ENCODE results near the gene RBFOX1.

Gene RBFOX1

DNA sequence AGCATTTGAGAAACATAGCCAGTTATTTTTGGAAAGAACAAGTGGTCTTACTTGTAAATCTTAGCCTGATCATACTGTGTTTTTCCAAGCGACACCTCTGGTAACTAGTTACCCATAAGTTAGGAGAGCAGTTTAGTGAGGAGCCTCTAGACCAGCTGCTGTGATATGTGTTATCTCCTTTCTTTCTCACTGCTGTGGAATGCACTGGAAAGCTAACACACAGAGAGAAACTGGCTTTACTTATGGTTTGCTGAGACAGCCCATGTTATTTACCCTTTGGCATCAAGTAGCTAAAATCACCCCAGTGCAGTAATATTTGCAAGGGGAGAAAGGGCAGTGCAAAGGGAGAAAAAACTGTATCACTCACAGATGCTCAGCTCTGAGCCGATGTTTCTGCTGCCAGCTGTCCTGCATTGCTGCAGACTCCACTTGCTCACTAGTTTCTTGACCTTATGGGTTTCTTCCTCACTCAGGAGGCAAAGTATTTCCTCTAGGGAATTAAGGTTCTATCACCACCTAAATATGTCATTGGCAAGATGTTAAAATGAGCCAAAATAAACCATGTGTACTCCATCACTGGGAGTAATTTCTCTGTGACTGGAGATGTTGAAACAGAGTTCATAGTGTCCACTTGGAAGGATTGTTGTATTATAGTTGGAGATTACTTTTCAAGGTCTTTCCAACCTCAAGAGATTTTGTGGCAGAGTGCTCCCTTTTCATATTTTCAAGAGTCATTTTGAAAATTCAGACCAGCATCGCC is 2.3 kb downstream of the RBFOX1 start:
- no peak for DNase-seq (ENCODE audit: extremely low read depth in 1 of 2, low read depth in 1 of 2)

DNA sequence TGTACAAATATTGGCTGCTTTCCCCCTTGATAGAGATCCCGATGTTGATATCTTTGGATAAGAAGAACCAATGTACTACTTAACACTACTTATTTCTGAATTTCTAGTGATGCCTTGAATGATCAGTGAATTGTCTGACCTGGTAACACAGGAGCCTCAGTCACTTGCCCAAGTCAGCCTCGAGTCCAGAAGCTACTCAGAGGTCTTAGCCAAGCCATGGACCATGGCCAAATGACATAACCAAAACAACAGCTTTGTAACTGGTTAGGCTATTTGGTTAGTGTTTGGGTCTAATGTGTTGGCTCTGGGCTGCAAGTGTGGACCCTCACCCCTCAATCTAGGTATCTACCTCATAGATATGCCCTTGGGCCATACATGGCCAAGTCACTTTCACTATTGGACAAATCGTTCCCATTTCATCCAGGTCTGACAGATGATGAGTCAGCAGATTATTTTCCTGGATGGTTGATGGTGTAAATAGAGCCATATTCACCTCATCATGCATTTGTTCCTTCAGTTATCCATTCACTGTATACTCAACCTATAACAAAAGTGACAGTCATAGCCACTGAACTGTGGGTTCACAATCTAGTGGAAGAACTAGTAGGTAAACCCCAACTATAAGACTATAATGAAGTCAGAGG is 3.5 kb downstream of the RBFOX1 start:
- DNase-seq (ENCODE audit: extremely low read depth in 1 of 2, low read depth in 1 of 2) = no peak

DNA sequence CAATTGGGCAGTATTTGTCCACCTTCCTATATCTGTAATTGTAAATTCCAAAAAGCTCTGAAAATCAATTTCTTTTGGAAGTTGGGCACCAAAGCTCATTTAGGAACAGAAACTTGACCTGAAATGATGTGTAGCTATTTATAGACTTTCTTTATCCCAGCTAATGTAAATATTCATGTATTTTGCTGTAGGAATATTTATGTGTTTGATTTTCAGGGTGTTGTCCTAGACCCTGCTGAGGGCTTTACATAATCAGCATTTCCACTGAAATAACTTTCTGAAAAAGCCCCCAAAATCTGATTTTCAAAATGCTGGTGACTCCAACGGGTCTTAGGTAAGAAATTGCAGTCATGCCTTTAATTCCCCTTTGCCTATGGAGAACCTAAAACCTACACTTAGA is 4.1 kb downstream of the RBFOX1 start:
- DNase-seq (ENCODE audit: extremely low read depth in 1 of 2, low read depth in 1 of 2) = no peak

DNA sequence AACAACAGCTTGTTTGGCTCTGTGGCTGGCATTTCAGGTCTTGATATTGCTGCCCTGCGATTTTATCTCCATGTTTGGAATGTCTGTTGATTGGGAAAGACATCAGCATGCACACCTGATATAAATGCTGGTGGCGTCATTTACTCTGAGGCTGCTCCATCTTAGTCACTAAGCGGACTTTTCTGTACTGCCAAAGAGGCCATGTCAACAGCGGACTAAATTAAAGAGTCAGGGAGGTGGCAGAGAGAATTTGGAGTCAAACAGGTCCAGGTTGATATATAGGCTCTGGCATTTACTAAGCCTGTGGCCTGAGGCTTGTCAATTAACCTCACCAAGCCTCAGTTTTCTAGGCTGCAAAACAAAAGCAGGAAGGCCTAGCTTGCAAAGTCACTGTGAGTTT is 6.2 kb downstream of the RBFOX1 start:
- no peak for DNase-seq (ENCODE audit: extremely low read depth in 1 of 2, low read depth in 1 of 2)

DNA sequence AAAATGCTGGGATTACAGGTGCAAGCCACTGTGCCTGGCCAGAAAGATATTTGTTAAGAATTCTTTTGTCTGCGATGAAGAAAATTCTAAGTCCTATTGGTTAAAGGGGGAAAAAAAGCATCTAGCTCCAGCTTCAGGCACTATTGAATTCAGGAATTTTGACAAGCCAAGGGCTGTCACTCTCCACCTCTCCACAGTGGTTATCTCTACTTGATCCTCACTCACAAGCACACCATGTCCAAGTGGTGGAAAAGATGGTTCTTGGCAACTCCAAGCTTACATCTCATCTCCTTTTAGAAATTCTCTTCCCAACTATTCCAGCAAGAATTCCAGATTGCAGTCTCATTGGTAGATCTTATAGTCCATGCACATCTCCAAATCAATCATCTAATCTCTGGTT is 7.1 kb downstream of the RBFOX1 start:
- no peak for DNase-seq (ENCODE audit: extremely low read depth in 1 of 2, low read depth in 1 of 2)

DNA sequence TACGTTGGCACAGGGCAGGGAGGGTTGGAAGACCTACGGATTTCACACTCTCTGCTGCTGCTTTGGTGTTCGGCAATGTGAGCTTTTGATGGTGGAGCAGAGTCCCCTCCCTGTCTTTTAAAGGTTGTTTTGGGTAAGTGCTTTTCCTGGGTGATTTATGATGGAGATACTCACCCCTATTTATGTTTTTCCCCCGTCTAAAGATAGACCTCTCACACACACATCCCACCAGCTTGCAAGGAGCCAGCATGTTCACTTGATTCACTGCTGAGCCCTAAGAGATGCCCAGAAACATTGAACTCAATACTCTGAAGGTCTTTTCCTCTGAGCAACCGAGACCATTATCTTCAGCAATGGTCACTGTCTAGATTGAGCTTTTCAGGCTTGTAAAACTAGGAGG is 8.3 kb downstream of the RBFOX1 start:
- DNase-seq (ENCODE audit: extremely low read depth in 1 of 2, low read depth in 1 of 2) = no peak

DNA sequence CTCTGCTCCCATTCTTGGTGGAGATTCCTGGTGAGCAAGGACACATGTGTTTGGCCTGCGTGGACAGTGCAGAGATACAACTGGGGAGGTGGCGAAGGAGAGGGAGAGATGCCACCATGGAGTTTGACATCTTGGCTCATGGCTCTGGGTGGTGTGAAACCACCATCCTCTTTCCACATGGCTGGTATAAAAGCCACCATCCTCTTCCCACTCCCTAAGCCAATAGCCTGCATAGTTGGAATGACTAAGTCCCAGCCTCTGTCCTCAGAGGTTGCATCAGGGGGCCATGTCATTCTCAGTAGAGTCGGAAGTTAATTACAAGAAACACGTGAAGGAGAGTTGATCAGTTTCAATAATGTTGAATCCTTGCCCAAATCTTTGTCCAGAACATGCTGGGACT is 10.0 kb downstream of the RBFOX1 start:
- DNase-seq (ENCODE audit: extremely low read depth in 1 of 2, low read depth in 1 of 2) = no peak

DNA sequence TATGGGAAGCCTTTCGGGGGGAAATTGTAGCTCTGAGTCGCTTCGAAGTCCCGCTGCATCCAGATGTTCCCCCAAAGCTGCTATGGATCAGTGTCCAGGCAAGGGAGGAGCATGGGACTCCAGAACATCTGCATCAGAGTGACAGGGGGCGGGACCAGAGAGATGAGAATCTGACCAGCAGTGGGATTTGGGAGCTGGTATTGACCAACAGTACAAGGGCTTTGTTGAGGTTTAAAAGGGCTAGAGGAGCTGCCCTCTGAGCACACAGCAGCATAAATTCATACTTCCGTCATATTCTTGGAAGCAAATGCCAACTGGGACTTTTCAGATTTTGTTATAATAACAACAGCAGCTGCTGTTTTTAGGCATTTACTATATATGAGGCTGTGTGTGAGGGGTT is 10.6 kb downstream of the RBFOX1 start:
- DNase-seq (ENCODE audit: extremely low read depth in 1 of 2, low read depth in 1 of 2) = no peak

DNA sequence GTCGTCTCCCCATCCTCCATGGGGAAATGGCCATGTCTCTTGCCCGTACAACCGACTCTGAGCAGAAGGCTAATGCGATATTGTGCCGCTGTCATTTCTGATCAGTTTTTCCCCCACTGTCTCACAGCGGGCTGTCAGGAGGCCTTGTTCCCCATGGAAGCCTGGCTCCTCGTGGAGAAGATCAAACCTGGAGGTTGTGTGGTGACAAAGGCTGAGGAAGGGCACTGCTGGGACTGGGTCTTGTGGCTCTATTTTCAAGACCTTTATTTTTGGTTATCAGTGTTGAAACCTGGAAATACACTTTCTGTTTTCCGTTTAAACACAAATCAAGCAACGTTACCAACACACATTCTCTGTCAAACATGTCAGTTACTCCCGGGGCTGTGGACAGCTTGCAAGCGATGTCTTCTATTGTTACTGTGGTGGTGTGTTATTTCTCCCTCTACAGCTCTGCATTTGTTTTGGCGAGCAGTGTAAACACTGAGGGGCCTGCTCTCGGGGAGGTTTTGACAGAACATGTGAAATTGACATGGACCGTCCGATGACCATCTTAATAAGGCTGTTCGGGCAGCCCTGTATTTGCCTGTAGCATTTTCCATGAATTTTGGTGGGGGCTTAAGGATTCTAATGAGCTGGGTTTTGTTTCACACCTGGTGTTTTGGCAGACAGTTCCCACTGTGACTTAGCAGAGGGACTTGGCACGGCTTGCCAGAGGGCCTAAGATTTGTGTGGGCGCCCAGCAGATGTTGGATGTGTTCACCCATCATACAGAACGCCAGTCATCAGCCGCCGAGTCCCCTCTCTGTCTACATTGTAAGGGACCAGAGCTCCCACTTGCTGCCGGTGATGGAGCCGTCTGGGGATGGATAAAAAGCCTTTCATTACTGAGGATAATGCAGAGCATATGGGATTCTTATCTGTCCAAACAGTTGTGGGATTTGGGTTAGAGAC is 12.5 kb downstream of the RBFOX1 start:
- DNase-seq (ENCODE audit: extremely low read depth in 1 of 2, low read depth in 1 of 2) = no peak

DNA sequence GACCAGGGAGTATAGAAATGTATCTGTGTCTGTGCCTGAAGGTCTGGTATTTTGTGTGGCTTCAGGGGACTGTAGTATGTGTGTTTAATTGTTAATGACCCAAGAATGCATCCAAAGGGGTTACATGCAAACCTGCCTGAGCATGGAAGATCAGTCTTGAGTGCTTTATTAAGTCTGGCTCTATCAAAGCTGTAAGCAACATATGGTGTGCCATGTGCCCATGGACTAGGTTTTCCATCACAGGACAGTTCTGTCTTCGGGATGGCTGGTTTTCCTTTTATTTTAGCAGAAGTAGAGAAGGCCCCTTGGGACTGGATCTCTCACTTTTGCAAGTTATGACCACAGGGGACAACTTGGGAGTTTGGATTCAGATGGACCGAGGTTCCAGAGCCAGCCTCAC is 18.2 kb downstream of the RBFOX1 start:
- no peak for DNase-seq (ENCODE audit: extremely low read depth in 1 of 2, low read depth in 1 of 2)

DNA sequence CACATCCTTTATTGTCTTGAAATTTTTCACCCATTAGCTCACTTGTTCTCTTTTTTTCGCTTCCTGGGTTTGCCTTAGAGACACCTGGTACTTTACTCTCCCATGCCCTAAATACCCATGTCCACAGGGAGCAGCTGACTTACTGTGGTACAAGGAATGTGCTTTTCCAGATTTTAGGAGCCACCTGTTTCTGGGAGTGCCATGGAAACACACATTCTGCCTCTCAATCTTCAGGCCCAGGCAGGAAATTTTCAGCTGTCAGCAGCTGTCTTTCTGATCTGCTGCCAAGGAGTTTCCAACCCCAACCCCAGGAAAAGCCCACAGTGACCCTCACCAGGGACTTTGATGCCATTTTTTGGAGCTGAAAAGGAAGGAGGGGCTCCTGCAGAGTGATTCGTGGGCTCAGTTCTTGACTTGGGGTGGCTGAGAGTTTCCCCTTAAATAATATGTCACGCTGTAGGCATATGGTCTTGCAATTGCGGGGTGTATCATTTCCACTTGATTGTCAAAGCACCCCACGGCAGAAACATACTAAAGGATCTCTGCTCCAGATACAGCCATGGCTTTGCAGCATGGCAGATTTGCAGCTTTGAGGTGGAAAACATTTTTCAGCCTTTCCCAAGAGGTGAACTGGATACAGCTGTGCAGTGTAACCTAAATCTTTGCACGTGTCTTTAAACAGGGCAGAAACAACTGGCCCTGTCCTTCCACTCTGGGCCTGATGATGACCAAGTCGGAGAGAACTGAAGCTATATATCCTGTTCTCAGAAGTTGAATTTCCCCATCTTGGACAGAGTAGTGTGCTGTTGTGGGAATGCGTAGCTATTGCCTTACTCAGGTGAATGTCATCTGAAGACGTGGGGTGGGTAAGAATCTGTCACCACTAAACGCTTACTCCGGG is 19.2 kb downstream of the RBFOX1 start:
- no peak for DNase-seq (ENCODE audit: extremely low read depth in 1 of 2, low read depth in 1 of 2)

DNA sequence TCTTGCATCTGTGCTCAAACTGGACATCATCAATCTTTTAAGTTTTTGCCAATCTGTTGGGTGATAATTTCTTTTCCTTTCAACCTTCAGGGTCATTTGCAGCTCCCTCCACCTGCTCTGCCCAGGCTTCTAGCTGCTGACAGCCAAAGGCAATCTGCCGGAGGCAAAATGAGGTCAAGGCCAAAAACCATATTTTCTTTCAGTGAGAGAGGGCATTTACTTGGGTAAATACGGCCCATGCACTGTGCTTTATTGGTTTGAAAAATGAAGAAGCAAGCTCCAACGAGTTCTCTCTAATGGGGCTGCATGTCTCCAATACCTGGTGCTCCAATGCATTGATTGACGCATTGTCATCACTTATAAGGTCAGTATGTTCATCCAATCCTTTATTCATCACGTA is 23.1 kb downstream of the RBFOX1 start:
- no peak for DNase-seq (ENCODE audit: extremely low read depth in 1 of 2, low read depth in 1 of 2)

DNA sequence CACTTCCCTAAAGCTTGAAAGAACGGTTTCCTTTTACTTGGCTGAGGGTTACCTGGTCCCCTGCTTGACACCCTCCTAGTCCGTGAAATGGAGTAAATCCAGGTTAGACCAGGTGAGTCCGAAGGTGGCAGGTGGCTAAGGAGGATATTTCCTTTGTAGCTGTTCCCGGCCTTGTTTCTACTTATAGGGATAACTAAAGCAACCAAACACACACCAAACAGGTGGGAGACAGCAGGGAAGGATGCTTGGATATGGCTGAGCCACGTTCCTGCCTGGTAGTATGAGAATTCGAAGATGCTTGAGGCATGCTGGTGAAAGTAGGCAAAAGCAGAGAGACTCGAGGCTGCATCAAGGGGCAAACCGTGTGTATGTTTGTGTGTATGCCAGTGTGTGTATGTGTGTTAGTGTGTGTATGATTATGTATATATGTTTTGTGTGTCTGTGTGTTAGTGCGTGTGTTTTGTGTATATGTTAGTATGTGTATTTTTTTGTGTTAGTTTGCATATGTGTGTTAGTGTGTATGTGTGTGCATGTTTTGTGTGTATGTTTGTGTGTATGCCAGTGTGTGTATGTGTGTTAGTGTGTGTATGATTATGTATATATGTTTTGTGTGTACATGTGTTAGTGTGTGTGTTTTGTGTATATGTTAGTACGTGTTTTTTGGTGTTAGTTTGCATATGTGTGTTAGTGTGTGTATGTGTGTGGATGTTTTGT is 28.9 kb downstream of the RBFOX1 start:
- DNase-seq (ENCODE audit: extremely low read depth in 1 of 2, low read depth in 1 of 2) = no peak

DNA sequence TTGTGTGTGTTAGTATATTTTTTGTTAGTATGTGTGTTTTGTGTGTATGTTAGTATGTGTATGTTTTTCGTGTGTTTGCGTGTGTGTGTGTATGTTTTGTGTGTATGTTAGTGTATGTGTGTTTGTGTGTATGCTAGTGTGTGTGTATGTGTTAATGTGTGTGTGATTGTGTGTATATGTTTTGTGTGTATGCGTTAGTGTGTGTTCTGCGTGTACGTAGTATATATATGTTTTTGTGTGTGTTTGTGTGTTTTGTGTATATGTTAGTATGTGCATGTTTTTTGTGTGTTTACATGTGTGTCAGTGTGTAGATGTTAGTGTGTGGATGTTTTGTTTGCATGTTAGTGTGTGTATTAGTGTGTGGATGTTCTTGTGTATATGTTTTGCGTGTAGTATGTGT is 29.6 kb downstream of the RBFOX1 start:
- DNase-seq (ENCODE audit: extremely low read depth in 1 of 2, low read depth in 1 of 2) = no peak

DNA sequence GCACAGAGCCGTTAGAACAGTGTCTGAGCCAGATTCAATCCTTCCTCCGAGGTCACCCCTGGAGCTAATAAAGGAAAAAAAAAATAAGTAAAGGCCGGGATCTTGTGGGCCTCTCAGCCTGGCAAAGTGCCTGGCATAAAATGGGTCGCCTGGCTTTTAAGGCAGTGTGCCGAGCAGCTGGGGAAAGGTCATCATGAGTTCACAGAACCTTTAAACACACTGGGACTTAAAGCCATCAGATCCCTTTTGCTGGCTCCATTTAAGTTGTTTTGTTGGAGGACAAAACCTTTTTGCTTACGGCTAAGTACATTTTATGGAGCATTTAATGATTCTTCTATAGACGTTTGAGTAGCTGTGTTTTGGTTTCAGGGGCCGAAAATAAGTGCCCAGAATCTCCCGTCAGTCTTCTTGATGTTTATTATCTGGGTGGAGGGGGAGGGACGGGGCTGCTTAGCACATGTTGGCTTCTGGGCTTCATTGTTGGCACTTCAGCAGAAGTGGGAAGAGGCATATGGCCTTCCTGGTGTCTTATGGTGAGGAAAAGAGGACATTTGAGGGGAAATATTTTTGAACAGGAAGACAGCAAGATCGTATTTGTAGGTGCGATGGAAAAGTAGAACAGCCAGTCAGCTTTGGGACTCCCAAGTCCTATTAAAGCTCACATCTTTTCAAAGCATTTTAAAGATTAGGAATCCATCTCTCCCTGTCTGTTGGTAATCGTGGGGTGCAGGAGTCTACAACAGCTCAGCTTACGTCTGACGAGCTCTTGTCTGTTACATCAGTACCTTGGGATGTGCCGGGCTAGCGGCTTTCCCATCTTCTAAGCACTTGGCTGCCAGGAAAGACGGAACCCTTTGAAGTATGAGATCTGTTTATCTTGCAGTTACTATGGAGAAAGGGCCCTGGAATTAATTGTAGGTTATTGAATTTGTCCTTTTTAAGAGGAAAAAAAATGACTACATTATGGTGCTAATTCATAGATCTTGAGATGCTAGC is 31.1 kb downstream of the RBFOX1 start:
- no peak for DNase-seq (ENCODE audit: extremely low read depth in 1 of 2, low read depth in 1 of 2)

DNA sequence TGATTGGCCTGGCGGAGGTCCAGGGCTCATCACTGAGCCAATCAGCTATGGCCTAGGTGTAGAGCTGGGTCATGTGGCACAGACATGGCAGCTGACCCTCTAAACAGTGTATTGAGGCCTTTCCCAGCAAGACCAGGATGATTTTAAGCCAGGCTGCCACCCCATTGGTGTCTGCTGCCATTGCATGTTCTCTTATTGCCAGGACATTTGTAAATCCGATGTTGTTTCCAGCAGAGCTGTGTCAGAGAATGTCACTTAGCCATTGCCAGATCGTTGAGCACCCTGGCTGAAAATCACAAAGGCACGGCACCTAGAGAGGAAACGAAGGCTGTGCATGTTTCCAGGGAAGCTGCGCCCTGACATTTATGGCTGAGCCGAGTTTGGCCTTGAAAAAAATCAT is 33.4 kb downstream of the RBFOX1 start:
- no peak for DNase-seq (ENCODE audit: extremely low read depth in 1 of 2, low read depth in 1 of 2)

DNA sequence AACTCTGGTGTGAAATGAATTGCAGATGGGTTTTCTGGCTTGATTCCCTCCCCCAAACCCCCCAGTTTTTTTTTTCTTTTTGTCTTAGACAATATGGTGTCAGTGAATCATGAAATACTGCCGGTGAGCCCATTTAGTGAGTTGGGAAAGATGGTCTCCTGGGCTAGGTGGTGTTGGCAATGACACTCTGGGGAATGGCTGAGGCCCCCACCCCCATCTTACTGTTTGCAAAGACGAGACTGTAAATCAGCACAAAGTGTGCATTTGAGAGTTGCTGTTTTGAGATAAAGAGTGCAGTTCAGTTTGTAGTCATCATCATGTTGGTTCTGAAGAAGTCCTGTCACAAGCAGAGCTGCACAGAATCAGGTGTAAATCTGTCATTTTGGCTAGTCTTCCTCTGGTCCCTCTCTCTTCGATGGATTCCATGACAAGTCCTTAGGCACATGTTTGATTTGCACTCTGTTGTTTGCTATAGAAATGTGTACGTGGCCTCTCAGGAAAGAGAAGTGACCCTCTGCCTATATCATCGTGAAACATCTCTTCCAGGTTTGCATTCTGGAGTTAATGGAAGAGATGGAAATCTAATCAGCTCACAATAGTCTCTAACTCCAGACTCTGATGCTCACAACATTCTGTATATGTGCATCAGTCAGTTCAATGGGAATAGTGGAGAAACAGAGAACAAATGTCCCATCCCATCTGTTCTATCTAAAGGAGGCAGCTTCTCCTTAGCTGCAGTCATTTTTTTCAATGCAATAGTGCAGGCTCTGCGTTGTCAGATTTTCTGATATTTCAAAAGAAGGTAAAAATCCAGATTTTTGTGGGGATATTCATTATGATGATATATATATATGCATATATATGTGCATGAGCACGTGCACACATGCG is 34.6 kb downstream of the RBFOX1 start:
- DNase-seq (ENCODE audit: extremely low read depth in 1 of 2, low read depth in 1 of 2) = no peak

DNA sequence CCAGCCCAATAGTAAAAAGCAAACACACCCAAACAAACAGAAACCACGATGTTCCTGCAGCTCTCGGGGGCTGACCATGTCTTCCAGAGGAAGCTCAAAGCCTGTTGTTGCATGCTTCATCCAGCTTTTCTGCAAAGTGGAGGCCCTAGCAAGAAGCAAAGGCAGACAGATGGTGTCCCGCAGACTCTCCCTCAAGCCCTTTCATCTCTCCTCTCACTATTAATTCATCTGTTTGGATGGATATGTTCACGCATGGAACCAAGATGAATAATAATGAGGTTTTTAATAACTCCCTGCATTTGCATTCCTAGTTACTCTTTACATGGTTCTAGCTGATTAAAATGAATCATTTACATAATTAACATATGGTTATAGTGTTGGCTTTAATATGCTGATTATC is 36.6 kb downstream of the RBFOX1 start:
- DNase-seq (ENCODE audit: extremely low read depth in 1 of 2, low read depth in 1 of 2) = no peak
